ENCODE data around the gene KNOP1. TPM values are rescaled to one million over a fixed set of nuclear protein-coding genes. Genes with fewer than 3 reads are reported as not detected.

The KNOP1 gene
- total and polyA plus RNA-seq, 7 donors: 5.0 to 16.4 (median 10.4) TPM

GRCh38 chr16:19705843-19706242 is 12.2 kb downstream of the KNOP1 start:
- peaks cover 12 to 86% (median 32%) of the 10 kb centered on the region in 4 donors for H3K36me3 ChIP-seq

GRCh38 chr16:19705146-19705501 is 12.9 kb downstream of the KNOP1 start:
- intact Hi-C loops (cut with DNase I): no loop called here
- H3K4me3 ChIP-seq: no peak overlapping the region
- TF ChIP-seq CTCF (IDR thresholded peaks at IDR 0.05) (no peak), POLR2AphosphoS5 (IDR thresholded peaks at IDR 0.05) (no peak), EP300 (IDR thresholded peaks at IDR 0.05) (no peak), POLR2A (IDR thresholded peaks at IDR 0.05) (no peak)
- WGBS, 2 donors: 96% methylated on average over 8 of the region's 8 CpGs
- H3K27ac ChIP-seq: peak overlapping the region; percentile 7 to 77 (median 40)
- H3K9me3 ChIP-seq: no peaks in the 10 kb centered on the region
- DNase-seq: peak; percentile 55
- no peaks in the 10 kb centered on the region for H3K27me3 ChIP-seq
- peaks cover 0 to 12% (median 2%) of the 10 kb centered on the region in 4 donors for H3K4me1 ChIP-seq
- peaks cover 12 to 88% (median 33%) of the 10 kb centered on the region in 4 donors for H3K36me3 ChIP-seq

More at GRCh38 chr16:19705843-19706242, 12.2 kb downstream of the KNOP1 start:
- H3K9me3 ChIP-seq: no peaks in the 10 kb centered on the region
- peaks cover 0 to 5% (median 0%) of the 10 kb centered on the region in 4 donors for H3K4me1 ChIP-seq
- H3K27ac ChIP-seq: peak overlapping the region in 1 of 4 donors; percentile 77
- TF ChIP-seq POLR2A (IDR thresholded peaks at IDR 0.05) (no peak), CTCF (IDR thresholded peaks at IDR 0.05) (no peak), EP300 (IDR thresholded peaks at IDR 0.05) (no peak), POLR2AphosphoS5 (IDR thresholded peaks at IDR 0.05) (no peak)
- intact Hi-C loops (cut with DNase I): no loop called here
- DNase-seq: peak; percentile 37
- no peaks in the 10 kb centered on the region for H3K27me3 ChIP-seq
- 90 to 93% methylated on average over 5 of the region's 5 CpGs for WGBS, 2 donors
- no peak overlapping the region for H3K4me3 ChIP-seq

- WGBS, 2 donors: 84% methylated on average over 18 of the region's 18 CpGs
- Histone ChIP-seq H3K36me3 (peaks cover 12 to 90% (median 37%) of the 10 kb centered on the region in 4 donors), H3K4me3 (no peak overlapping the region), H3K9me3 (no peaks in the 10 kb centered on the region), H3K27me3 (no peaks in the 10 kb centered on the region), H3K4me1 (peaks cover 0 to 15% (median 5%) of the 10 kb centered on the region in 4 donors), H3K27ac (peak overlapping the region; percentile 7 to 77 (median 40))
- DNase-seq: peak; percentile 69
- no peak for TF ChIP-seq POLR2A (IDR thresholded peaks at IDR 0.05)
- TF ChIP-seq POLR2AphosphoS5 (IDR thresholded peaks at IDR 0.05): peak in 2 of 4 donors; percentile 7 to 50
- no peak for TF ChIP-seq EP300 (IDR thresholded peaks at IDR 0.05)
- no peak for TF ChIP-seq CTCF (IDR thresholded peaks at IDR 0.05)
- intact Hi-C loops (cut with DNase I): no loop called here
Measured at GRCh38 chr16:19704321-19705145, 13.5 kb downstream of the KNOP1 start.

GRCh38 chr16:19703172-19703889 is 14.7 kb downstream of the KNOP1 start:
- intact Hi-C loops (cut with DNase I): no loop called here
- Histone ChIP-seq H3K4me1 (peaks cover 0 to 15% (median 5%) of the 10 kb centered on the region in 4 donors), H3K27me3 (no peaks in the 10 kb centered on the region), H3K27ac (peak overlapping the region in 2 of 4 donors; percentile 10 to 77), H3K9me3 (no peaks in the 10 kb centered on the region), H3K4me3 (no peak overlapping the region), H3K36me3 (peaks cover 12 to 90% (median 43%) of the 10 kb centered on the region in 4 donors)
- 79 to 88% methylated on average over 6 of the region's 6 CpGs for WGBS, 2 donors
- TF ChIP-seq EP300 (IDR thresholded peaks at IDR 0.05) (no peak), POLR2AphosphoS5 (IDR thresholded peaks at IDR 0.05) (peak in 1 of 4 donors; percentile 18)
- DNase-seq: no peak

- Histone ChIP-seq H3K4me1 (peaks cover 0 to 27% (median 14%) of the 10 kb centered on the region in 4 donors), H3K9me3 (no peaks in the 10 kb centered on the region), H3K27me3 (no peaks in the 10 kb centered on the region), H3K27ac (peak overlapping the region in 3 of 4 donors; percentile 22 to 54 (median 30)), H3K36me3 (peaks cover 12 to 89% (median 40%) of the 10 kb centered on the region in 4 donors), H3K4me3 (no peak overlapping the region)
- 74 to 86% methylated on average over 3 of the region's 3 CpGs for WGBS, 2 donors
- no peak for DNase-seq
- TF ChIP-seq EP300 (IDR thresholded peaks at IDR 0.05): no peak
- no peak for TF ChIP-seq CTCF (IDR thresholded peaks at IDR 0.05)
- TF ChIP-seq POLR2A (IDR thresholded peaks at IDR 0.05): no peak
- no peak for TF ChIP-seq POLR2AphosphoS5 (IDR thresholded peaks at IDR 0.05)
- intact Hi-C loops (cut with DNase I): no loop called here
Measured at GRCh38 chr16:19701091-19701490, 16.9 kb downstream of the KNOP1 start.
